ENCODE measurements around the gene MADCAM1. TPM values are rescaled to one million over a fixed set of nuclear protein-coding genes. Genes with fewer than 3 reads are reported as not detected.
A peak's percentile ranks its signal among the peaks of the same experiment; 100 is the strongest.

MADCAM1 gene
- total RNA-seq, 6 donors from 2014 or later: 0.63 to 3.1 (median 1.1) TPM; not detected in 2

DNA sequence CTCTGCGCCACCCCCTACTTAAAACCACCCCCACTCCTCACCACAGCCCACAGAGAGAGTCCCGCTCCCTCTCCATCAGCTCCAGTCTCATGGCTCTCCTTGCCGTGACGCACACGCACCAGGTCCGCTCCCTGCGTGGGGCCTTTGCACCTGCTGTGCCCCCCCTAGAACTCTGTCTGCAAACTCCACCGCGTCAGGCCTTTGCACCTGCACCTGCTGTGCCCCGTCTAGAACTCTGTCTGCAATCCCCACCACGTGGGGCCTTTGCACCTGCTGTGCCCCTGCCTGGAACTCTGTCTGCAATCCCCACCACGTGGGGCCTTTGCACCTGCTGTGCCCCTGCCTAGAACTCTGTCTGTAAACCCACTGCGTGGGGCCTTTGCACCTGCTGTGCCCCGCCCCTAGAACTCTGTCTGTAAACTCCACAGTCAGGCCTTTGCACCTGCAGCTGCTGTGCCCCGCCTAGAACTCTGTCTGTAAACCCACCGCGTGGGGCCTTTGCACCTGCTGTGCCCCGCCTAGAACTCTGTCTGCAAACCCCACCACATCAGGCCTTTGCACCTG is 39.7 kb upstream of the MADCAM1 start:
- 84 to 86% methylated on average over 18 of the region's 18 CpGs for WGBS, 2 donors
- no peak overlapping the region for H3K27ac ChIP-seq
- peak in 1 of 2 donors; percentile 30 for DNase-seq
- no peak overlapping the region for H3K4me3 ChIP-seq
- H3K9me3 ChIP-seq: no peaks in the 10 kb centered on the region
- H3K4me1 ChIP-seq: peaks cover 7 to 20% (median 12%) of the 10 kb centered on the region in 4 donors
- peaks cover 0 to 16% (median 4%) of the 10 kb centered on the region in 4 donors for H3K27me3 ChIP-seq
- ATAC-seq (ENCODE audit: low FRiP score in 2 of 2): no peak
- TF ChIP-seq EP300 (IDR thresholded peaks at IDR 0.05) (no peak), CTCF (IDR thresholded peaks at IDR 0.05) (no peak), POLR2A (IDR thresholded peaks at IDR 0.05) (no peak), POLR2AphosphoS5 (IDR thresholded peaks at IDR 0.05) (no peak)
- H3K36me3 ChIP-seq: peaks cover 0 to 8% (median 0%) of the 10 kb centered on the region in 4 donors

DNA sequence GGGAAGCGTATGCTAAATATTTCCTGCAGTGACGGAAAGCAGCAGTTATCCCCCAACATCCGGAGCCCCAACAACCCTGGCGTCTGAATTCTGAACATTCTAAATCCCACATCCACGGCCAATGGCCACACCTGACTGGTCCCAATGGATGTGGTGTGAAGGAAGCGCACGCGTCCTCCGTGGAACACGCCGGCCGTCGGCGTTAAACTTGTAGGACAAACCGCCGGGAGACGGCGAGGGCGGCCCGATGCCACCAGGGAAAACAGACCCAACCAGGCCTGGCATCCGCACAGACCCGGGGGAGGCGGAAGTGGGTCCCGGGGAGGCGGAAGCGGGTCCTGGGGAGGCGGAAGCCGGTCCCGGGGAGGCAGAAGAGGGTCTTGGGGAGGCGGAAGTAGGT is 38.6 kb upstream of the MADCAM1 start:
- TF ChIP-seq POLR2A (IDR thresholded peaks at IDR 0.05) (no peak), CTCF (IDR thresholded peaks at IDR 0.05) (no peak), POLR2AphosphoS5 (IDR thresholded peaks at IDR 0.05) (no peak), EP300 (IDR thresholded peaks at IDR 0.05) (no peak)
- Histone ChIP-seq H3K27ac (no peak overlapping the region), H3K4me1 (peaks cover 12 to 28% (median 15%) of the 10 kb centered on the region in 4 donors), H3K4me3 (no peak overlapping the region), H3K27me3 (peaks cover 0 to 21% (median 5%) of the 10 kb centered on the region in 4 donors), H3K9me3 (no peaks in the 10 kb centered on the region), H3K36me3 (peaks cover 0 to 8% (median 0%) of the 10 kb centered on the region in 4 donors)
- WGBS, 2 donors: 95 to 96% methylated on average over 30 of the region's 30 CpGs
- peak in 1 of 2 donors; percentile 82 for DNase-seq
- ATAC-seq (ENCODE audit: low FRiP score in 2 of 2): no peak

DNA sequence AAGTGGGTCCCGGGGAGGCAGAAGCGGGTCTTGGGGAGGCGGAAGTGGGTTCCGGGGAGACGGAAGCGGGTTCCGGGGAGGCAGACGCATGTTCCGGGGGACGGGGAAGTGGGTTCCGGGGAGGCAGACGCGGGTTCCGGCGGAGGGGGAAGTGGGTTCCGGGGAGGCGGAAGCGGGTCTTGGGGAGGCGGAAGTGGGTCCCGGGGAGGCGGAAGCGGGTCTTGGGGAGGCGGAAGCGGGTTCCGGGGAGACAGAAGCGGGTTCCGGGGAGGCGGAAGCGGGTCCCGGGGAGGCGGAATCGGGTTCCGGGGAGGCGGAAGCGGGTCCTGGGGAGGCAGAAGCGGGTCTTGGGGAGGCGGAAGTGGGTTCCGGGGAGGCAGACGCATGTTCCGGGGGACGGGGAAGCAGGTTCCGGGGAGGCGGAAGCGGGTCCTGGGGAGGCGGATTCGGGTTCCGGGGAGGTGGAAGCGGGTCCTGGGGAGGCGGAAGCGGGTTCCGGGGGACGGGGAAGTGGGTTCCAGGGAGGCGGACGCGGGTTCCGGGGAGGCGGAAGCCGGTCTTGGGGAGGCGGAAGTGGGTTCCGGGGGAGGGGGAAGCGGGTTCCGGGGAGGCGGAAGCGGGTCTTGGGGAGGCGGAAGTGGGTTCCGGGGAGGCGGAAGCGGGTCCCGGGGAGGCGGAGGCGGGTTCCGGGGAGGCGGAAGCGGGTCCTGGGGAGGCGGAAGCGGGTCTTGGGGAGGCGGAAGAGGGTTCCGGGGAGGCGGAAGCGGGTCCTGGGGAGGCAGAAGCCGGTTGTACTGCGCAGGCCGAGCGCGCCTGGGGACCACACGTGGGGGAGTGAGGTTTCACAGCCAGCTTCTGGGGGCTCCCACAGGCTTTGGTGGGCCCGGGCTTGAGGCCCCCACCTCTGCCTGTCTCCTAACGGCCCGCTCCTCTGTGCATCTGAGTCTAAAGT is 37.9 kb upstream of the MADCAM1 start:
- Histone ChIP-seq H3K36me3 (peaks cover 0 to 8% (median 0%) of the 10 kb centered on the region in 4 donors), H3K4me1 (peaks cover 12 to 28% (median 15%) of the 10 kb centered on the region in 4 donors), H3K27me3 (peaks cover 0 to 21% (median 5%) of the 10 kb centered on the region in 4 donors), H3K27ac (no peak overlapping the region), H3K4me3 (no peak overlapping the region), H3K9me3 (no peaks in the 10 kb centered on the region)
- TF ChIP-seq POLR2AphosphoS5 (IDR thresholded peaks at IDR 0.05) (no peak), POLR2A (IDR thresholded peaks at IDR 0.05) (no peak), CTCF (IDR thresholded peaks at IDR 0.05) (no peak)
- ATAC-seq (ENCODE audit: low FRiP score in 2 of 2) (no peak), DNase-seq (peak in 1 of 2 donors; percentile 66)
- 95% methylated on average over 74 to 86 of the region's 89 CpGs for WGBS, 2 donors

GRCh38 chr19:459724-460511 is 36.4 kb upstream of the MADCAM1 start:
- peak in 1 of 2 donors; percentile 85 for ATAC-seq (ENCODE audit: low FRiP score in 2 of 2)
- peak in 2 of 4 donors; percentile 39 to 73 for TF ChIP-seq POLR2A (IDR thresholded peaks at IDR 0.05)
- TF ChIP-seq CTCF (IDR thresholded peaks at IDR 0.05): no peak
- TF ChIP-seq POLR2AphosphoS5 (IDR thresholded peaks at IDR 0.05): peak in 1 of 2 donors; percentile 78
- TF ChIP-seq EP300 (IDR thresholded peaks at IDR 0.05): no peak
- H3K27me3 ChIP-seq: peaks cover 0 to 21% (median 5%) of the 10 kb centered on the region in 4 donors
- WGBS, 2 donors: 2 to 12% methylated on average over 9 to 26 of the region's 66 CpGs
- peak; percentile 45 to 94 for DNase-seq
- H3K9me3 ChIP-seq: no peaks in the 10 kb centered on the region
- peak overlapping the region; percentile 67 to 77 (median 74) for H3K4me3 ChIP-seq
- peaks cover 12 to 28% (median 15%) of the 10 kb centered on the region in 4 donors for H3K4me1 ChIP-seq
- peak overlapping the region; percentile 76 to 92 (median 82) for H3K27ac ChIP-seq
- peaks cover 0 to 8% (median 0%) of the 10 kb centered on the region in 4 donors for H3K36me3 ChIP-seq
